Neural progenitor cell (in vitro differentiated cells): ENCODE measurements around the gene VAV1.
"Not testable (repeated sequence)": the region's sequence is repeated elsewhere in the genome, so short reads cannot be mapped to it uniquely, and the experiment has no call there.

ENCODE experiments used
- EZH2 ChIP-seq: fragments of 200-600 bp; sonication (generic); IDR thresholded peaks from 2 replicates; pipeline ENCODE4 v1.6.1; 2017; ENCODE audit warnings: antibody characterized with exemption, mild to moderate bottlenecking, moderate library complexity
- EZH2phosphoT487 ChIP-seq: fragments of 200-600 bp; sonication (generic); IDR thresholded peaks from 2 replicates; pipeline ENCODE4 v1.6.1; 2017; ENCODE audit warnings: antibody characterized with exemption
- TF ChIP-seq, protein P1 (sequence below): fragments of 200-600 bp; sonication (generic); IDR thresholded peaks from 2 replicates; pipeline ENCODE4 v1.5.1; 2017; ENCODE audit warnings: antibody characterized with exemption, mild to moderate bottlenecking

DNA sequence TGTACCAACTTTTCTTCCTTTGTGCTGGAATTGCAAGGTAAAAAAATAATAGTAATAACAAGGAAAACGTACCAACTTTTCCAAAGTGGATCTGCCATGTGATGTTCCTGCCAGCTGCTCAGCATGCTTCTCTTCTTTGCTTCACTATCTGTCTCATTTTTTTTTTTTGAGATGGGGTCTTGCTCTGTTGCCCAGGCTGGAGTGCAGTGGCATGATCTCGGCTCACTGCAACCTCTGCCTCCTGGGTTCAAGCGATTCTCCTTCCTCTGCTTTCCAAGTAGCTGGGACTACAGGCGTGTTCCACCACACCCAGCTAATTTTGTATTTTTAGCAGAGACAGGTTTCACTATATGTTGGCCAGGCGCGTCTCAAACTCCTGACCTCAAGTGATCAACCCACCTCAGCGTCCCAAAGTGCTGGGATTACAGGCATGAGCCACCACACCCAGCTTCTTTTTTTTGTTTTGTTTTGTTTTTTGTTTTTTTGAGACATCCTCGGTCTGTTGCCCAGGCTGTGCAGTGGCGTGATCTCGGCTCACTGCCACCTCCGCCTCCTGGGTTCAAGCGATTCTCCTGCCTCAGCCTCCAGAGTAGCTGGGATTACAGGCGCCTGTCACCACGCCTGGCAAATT is 27.8 kb downstream of the VAV1 start:
- TF ChIP-seq, protein P1, sequence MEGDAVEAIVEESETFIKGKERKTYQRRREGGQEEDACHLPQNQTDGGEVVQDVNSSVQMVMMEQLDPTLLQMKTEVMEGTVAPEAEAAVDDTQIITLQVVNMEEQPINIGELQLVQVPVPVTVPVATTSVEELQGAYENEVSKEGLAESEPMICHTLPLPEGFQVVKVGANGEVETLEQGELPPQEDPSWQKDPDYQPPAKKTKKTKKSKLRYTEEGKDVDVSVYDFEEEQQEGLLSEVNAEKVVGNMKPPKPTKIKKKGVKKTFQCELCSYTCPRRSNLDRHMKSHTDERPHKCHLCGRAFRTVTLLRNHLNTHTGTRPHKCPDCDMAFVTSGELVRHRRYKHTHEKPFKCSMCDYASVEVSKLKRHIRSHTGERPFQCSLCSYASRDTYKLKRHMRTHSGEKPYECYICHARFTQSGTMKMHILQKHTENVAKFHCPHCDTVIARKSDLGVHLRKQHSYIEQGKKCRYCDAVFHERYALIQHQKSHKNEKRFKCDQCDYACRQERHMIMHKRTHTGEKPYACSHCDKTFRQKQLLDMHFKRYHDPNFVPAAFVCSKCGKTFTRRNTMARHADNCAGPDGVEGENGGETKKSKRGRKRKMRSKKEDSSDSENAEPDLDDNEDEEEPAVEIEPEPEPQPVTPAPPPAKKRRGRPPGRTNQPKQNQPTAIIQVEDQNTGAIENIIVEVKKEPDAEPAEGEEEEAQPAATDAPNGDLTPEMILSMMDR = not testable (repeated sequence)
- TF ChIP-seq EZH2, EZH2phosphoT487: not testable (repeated sequence)
